ENCODE measurements around the gene CCL19. TPM values are rescaled to one million over a fixed set of nuclear protein-coding genes. Genes with fewer than 3 reads are reported as not detected.

Gene CCL19
- total RNA-seq, 1 donor from 2014 or later: 1.1 TPM

DNA sequence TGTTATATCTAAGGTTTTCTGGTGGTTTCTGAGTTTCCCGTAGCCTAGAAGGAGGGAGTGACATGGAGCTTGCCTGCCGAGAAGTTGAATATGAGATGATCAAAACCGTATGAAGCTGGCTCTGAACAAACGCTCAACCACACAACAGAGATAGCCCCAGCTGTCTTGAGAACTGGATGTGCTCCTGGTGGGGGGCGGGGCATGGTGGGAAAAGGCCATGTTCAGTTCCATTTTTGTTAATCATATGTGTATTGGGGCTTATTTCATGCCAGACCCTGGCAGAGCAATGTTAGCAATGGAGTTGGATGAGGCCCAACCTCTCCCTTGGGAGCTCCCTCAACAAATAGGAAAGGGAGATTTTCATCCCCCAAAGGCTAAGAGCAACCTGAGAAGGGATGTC is 4.8 kb downstream of the CCL19 start:
- ATAC-seq: no peak
- H3K4me1 ChIP-seq: no peaks in the 10 kb centered on the region
- no peak for DNase-seq
- no peaks in the 10 kb centered on the region for H3K27me3 ChIP-seq
- no peak overlapping the region for H3K27ac ChIP-seq
- no peaks in the 10 kb centered on the region for H3K9me3 ChIP-seq
- no peaks in the 10 kb centered on the region for H3K36me3 ChIP-seq
- intact Hi-C loops (cut with DNase I): no loop called here
- H3K4me3 ChIP-seq: no peak overlapping the region
- no peak for TF ChIP-seq CTCF (IDR thresholded peaks at IDR 0.05)

GRCh38 chr9:34685591-34685990 is 5.5 kb downstream of the CCL19 start:
- Histone ChIP-seq H3K4me3 (no peak overlapping the region), H3K9me3 (no peaks in the 10 kb centered on the region), H3K4me1 (no peaks in the 10 kb centered on the region), H3K27ac (no peak overlapping the region), H3K27me3 (no peaks in the 10 kb centered on the region), H3K36me3 (no peaks in the 10 kb centered on the region)
- no peak for TF ChIP-seq CTCF (IDR thresholded peaks at IDR 0.05)
- DNase-seq (no peak), ATAC-seq (no peak)
- intact Hi-C loops (cut with DNase I): no loop called here

GRCh38 chr9:34684816-34685215 is 6.3 kb downstream of the CCL19 start:
- no peaks in the 10 kb centered on the region for H3K27me3 ChIP-seq
- H3K27ac ChIP-seq: no peak overlapping the region
- no peaks in the 10 kb centered on the region for H3K9me3 ChIP-seq
- no peaks in the 10 kb centered on the region for H3K36me3 ChIP-seq
- H3K4me1 ChIP-seq: no peaks in the 10 kb centered on the region
- ATAC-seq (no peak), DNase-seq (no peak)
- no peak overlapping the region for H3K4me3 ChIP-seq
- TF ChIP-seq CTCF (IDR thresholded peaks at IDR 0.05): no peak
- intact Hi-C loops (cut with DNase I): no loop called here

DNA sequence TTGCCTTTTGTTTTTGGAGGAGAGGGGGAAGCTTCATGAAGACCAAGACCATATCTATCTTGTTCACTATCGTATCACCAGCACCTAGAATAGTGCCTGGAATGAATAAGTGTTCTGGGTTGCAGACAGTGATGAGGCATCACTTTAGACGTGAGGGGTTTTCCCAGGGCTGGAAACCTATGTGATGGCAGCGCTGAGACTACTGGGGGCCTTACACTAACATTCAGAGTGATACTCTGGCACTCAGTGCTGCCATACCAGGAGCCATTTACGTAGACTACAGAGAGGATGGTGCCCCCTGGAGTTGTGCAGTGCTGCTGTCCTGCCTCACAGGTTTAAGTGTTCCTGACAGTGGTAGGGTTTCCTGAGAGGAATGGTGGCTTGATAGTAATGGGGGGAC is 6.9 kb downstream of the CCL19 start:
- no peaks in the 10 kb centered on the region for H3K4me1 ChIP-seq
- no peaks in the 10 kb centered on the region for H3K36me3 ChIP-seq
- no peaks in the 10 kb centered on the region for H3K27me3 ChIP-seq
- ATAC-seq (no peak), DNase-seq (no peak)
- H3K9me3 ChIP-seq: no peaks in the 10 kb centered on the region
- H3K4me3 ChIP-seq: no peak overlapping the region
- TF ChIP-seq CTCF (IDR thresholded peaks at IDR 0.05): no peak
- intact Hi-C loops (cut with DNase I): no loop called here
- no peak overlapping the region for H3K27ac ChIP-seq

DNA sequence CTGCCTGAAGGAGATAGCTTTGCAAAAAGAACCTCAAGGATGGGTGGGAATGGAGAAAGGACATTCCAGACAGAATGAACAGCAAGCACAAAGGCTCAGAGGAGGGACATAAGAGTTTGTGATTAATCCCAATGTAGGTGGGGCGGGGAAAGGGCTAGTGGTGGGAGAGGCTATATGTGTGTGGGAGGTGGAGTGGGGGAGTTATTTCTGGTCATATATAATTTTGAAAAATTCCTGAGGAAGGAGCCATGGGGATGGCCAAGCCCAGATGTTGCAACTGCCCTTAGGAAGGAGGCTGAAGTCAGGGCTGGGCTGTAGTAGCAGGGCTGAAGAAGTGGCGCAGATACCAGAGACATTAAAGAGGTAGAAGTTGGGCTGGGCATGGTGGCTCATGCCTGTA is 15.2 kb downstream of the CCL19 start:
- no peaks in the 10 kb centered on the region for H3K4me1 ChIP-seq
- no peak for TF ChIP-seq CTCF (IDR thresholded peaks at IDR 0.05)
- ATAC-seq (no peak), DNase-seq (no peak)
- H3K9me3 ChIP-seq: no peaks in the 10 kb centered on the region
- no peak overlapping the region for H3K4me3 ChIP-seq
- intact Hi-C loops (cut with DNase I): no loop called here
- H3K27ac ChIP-seq: no peak overlapping the region
- no peaks in the 10 kb centered on the region for H3K36me3 ChIP-seq
- H3K27me3 ChIP-seq: no peaks in the 10 kb centered on the region

- intact Hi-C loops (cut with DNase I): no loop called here
- no peak overlapping the region for H3K27ac ChIP-seq
- no peaks in the 10 kb centered on the region for H3K36me3 ChIP-seq
- peak; percentile 61 for TF ChIP-seq CTCF (IDR thresholded peaks at IDR 0.05)
- ATAC-seq (peak; percentile 83), DNase-seq (no peak)
- H3K27me3 ChIP-seq: no peaks in the 10 kb centered on the region
- no peak overlapping the region for H3K4me3 ChIP-seq
- H3K4me1 ChIP-seq: no peaks in the 10 kb centered on the region
- H3K9me3 ChIP-seq: no peaks in the 10 kb centered on the region
These were observed 15.9 kb downstream of the CCL19 start for GRCh38 chr9:34675048-34675714.

All from upper lobe of right lung (tissue), 1 donor.